ENCODE measurements around the gene NTRK2. TPM values are rescaled to one million over a fixed set of nuclear protein-coding genes. Genes with fewer than 3 reads are reported as not detected.

The NTRK2 gene
- total RNA-seq, 1 donor from 2014 or later, result 16.0 TPM

DNA sequence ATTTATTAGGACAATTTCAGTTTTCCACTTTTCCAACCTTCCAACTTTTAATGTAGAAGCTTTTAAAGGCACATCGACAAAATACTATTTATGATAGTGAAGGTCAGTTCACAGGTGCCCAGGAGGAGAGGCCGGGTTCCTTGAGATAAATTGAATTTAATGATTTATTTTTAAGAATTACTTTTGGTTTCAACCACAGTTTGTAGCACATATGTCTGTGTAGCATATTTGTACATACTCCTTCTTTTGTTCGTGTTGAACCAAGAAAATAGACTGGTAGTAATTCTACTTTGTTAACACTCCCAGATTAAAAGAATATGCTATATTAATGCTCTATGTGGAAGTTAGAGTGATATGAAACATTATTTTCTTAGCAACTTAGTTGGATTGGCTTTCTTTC lies 46.7 kb downstream of the NTRK2 start:
- peaks cover 10% of the 10 kb centered on the region for H3K4me1 ChIP-seq
- H3K9me3 ChIP-seq, result no peaks in the 10 kb centered on the region
- no peak for TF ChIP-seq POLR2AphosphoS5 (IDR thresholded peaks at IDR 0.05; ENCODE audit: insufficient read depth in 1 of 2, low read depth in 1 of 2)
- TF ChIP-seq POLR2A (IDR thresholded peaks at IDR 0.05), result no peak
- TF ChIP-seq, protein P1, sequence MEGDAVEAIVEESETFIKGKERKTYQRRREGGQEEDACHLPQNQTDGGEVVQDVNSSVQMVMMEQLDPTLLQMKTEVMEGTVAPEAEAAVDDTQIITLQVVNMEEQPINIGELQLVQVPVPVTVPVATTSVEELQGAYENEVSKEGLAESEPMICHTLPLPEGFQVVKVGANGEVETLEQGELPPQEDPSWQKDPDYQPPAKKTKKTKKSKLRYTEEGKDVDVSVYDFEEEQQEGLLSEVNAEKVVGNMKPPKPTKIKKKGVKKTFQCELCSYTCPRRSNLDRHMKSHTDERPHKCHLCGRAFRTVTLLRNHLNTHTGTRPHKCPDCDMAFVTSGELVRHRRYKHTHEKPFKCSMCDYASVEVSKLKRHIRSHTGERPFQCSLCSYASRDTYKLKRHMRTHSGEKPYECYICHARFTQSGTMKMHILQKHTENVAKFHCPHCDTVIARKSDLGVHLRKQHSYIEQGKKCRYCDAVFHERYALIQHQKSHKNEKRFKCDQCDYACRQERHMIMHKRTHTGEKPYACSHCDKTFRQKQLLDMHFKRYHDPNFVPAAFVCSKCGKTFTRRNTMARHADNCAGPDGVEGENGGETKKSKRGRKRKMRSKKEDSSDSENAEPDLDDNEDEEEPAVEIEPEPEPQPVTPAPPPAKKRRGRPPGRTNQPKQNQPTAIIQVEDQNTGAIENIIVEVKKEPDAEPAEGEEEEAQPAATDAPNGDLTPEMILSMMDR (IDR thresholded peaks at IDR 0.05), result no peak
- intact Hi-C loops (cut with DNase I), result no loop called here
- no peak for DNase-seq (ENCODE audit: extremely low spot score in 2 of 2)
- no peak overlapping the region for H3K4me3 ChIP-seq
- no peak overlapping the region for H3K27ac ChIP-seq
- no peaks in the 10 kb centered on the region for H3K36me3 ChIP-seq
- H3K27me3 ChIP-seq, result no peaks in the 10 kb centered on the region

DNA sequence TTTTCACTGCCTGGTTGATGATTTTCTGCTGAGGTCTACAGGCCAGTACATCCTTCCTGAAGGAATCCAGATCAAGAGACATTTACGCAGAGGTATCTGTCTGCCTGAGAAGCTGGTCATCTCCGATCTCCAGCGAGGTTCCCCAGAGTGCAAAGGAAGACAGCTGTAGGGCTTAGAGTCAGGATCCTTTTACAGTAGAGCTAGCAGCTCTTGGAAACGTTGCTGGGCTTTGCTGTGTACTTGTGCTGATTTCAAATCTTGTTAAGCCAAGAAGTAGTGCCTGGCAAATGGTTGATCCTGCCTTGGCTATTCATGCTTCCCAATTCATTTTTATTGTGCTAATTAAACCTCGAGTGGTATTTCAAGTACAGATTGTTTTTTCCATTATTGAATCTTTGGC lies 48.9 kb downstream of the NTRK2 start:
- Histone ChIP-seq H3K27me3 (no peaks in the 10 kb centered on the region), H3K4me1 (peaks cover 10% of the 10 kb centered on the region), H3K36me3 (no peaks in the 10 kb centered on the region), H3K9me3 (no peaks in the 10 kb centered on the region), H3K4me3 (no peak overlapping the region), H3K27ac (no peak overlapping the region)
- TF ChIP-seq POLR2AphosphoS5 (IDR thresholded peaks at IDR 0.05; ENCODE audit: insufficient read depth in 1 of 2, low read depth in 1 of 2), result no peak
- TF ChIP-seq, protein P1 (IDR thresholded peaks at IDR 0.05), result no peak
- TF ChIP-seq POLR2A (IDR thresholded peaks at IDR 0.05), result no peak
- no peak for DNase-seq (ENCODE audit: extremely low spot score in 2 of 2)
- intact Hi-C loops (cut with DNase I), result no loop called here

DNA sequence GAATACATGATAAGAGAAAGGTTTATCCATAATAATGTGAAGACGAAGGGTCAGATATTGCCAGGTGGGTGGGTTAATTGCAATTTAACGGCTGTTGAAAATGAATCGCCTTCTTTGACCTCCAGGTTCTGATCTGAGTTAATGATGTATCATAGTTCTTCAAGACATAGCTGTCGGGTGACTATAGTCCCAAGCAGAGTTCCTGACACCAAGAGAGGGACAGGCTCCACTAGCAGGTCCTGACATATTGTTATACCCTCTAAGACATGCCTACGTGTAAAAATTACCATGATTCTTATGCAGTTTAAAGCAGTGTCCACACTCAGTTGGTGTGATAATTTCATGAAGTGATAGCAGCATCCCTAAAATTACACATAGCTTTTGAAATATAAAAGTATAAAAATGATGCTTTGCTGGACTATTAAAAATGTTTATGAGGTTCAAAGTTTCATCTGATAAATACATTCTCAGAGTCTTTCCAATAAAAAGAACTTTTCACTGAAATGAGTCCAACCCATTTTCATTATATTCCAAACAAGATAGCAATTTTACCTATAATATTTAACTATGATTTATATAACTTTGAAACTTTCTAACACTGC lies 53.0 kb downstream of the NTRK2 start:
- H3K27me3 ChIP-seq, result no peaks in the 10 kb centered on the region
- TF ChIP-seq, protein P1 (IDR thresholded peaks at IDR 0.05), result no peak
- TF ChIP-seq POLR2A (IDR thresholded peaks at IDR 0.05) (no peak), POLR2AphosphoS5 (IDR thresholded peaks at IDR 0.05; ENCODE audit: insufficient read depth in 1 of 2, low read depth in 1 of 2) (no peak)
- intact Hi-C loops (cut with DNase I), result no loop called here
- no peak overlapping the region for H3K27ac ChIP-seq
- H3K4me1 ChIP-seq, result peaks cover 10% of the 10 kb centered on the region
- H3K9me3 ChIP-seq, result no peaks in the 10 kb centered on the region
- no peaks in the 10 kb centered on the region for H3K36me3 ChIP-seq
- H3K4me3 ChIP-seq, result no peak overlapping the region
- DNase-seq (ENCODE audit: extremely low spot score in 2 of 2), result no peak

DNA sequence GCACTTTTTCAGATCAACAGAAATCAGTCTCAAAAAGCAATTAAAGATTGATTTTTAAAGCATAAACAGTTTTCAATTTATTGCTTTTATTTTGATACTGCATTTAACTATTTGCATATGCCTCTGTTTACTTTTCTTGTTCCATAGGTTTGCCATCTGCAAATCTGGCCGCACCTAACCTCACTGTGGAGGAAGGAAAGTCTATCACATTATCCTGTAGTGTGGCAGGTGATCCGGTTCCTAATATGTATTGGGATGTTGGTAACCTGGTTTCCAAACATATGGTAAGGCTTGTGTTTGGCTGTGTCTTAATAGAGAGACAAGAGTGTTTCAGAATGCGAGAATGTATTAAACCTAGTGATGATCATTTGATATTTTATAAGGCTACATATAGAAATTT lies 53.9 kb downstream of the NTRK2 start:
- no peak overlapping the region for H3K4me3 ChIP-seq
- intact Hi-C loops (cut with DNase I), result no loop called here
- H3K36me3 ChIP-seq, result no peaks in the 10 kb centered on the region
- TF ChIP-seq POLR2AphosphoS5 (IDR thresholded peaks at IDR 0.05; ENCODE audit: insufficient read depth in 1 of 2, low read depth in 1 of 2) (no peak), POLR2A (IDR thresholded peaks at IDR 0.05) (no peak)
- TF ChIP-seq, protein P1 (IDR thresholded peaks at IDR 0.05), result no peak
- DNase-seq (ENCODE audit: extremely low spot score in 2 of 2), result no peak
- peaks cover 5% of the 10 kb centered on the region for H3K4me1 ChIP-seq
- no peaks in the 10 kb centered on the region for H3K27me3 ChIP-seq
- H3K27ac ChIP-seq, result no peak overlapping the region
- H3K9me3 ChIP-seq, result no peaks in the 10 kb centered on the region

DNA sequence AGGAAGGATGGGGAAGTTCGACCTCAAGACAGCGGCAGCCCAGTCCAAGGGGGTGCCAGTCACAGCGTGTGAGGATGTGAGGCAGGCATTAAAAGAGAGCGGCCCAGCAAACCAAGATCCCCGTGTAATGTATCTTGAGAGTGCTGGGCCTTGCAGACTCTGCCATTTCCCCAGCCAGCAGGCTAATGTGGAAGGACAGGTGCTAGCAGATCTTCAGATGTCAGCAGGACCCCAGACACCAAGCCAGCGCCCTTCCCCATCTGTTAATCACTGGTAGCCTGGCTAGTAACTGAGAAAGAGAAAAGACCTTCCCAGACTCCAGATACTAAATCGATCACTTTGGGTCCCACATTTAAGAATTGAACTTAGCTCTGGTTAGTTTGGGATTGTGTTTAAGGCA lies 62.2 kb downstream of the NTRK2 start:
- no peak for TF ChIP-seq POLR2A (IDR thresholded peaks at IDR 0.05)
- TF ChIP-seq, protein P1 (IDR thresholded peaks at IDR 0.05), result no peak
- no peak for TF ChIP-seq POLR2AphosphoS5 (IDR thresholded peaks at IDR 0.05; ENCODE audit: insufficient read depth in 1 of 2, low read depth in 1 of 2)

More for the DNA sequence above, 62.2 kb downstream of the NTRK2 start:
- no peak overlapping the region for H3K4me3 ChIP-seq
- no peak for DNase-seq (ENCODE audit: extremely low spot score in 2 of 2)
- H3K4me1 ChIP-seq, result no peaks in the 10 kb centered on the region
- intact Hi-C loops (cut with DNase I), result no loop called here
- H3K36me3 ChIP-seq, result no peaks in the 10 kb centered on the region
- no peaks in the 10 kb centered on the region for H3K27me3 ChIP-seq
- H3K27ac ChIP-seq, result no peak overlapping the region
- no peaks in the 10 kb centered on the region for H3K9me3 ChIP-seq

Data from vagina (tissue), 2 donors.